ENCODE results near the gene INHBA.

INHBA gene

DNA sequence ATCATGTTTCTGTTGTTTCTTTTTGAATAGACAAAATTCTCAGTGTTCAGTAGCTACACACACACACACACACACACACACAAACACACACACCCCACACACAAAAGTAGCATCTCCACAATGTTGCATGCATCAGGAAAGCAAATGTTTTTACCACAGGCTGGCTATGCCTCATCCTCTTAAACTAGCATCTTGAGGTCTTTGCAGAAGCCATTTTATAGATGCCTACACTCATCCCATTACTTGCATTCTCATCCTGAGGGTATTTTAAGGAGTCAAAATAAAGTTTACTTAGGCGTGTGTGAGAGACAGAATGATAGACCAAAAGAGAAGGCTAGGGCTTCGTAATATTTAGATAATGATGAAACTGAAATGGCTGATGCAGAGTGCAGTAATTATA, 7.9 kb upstream of the INHBA start:
- TF ChIP-seq, protein P1, sequence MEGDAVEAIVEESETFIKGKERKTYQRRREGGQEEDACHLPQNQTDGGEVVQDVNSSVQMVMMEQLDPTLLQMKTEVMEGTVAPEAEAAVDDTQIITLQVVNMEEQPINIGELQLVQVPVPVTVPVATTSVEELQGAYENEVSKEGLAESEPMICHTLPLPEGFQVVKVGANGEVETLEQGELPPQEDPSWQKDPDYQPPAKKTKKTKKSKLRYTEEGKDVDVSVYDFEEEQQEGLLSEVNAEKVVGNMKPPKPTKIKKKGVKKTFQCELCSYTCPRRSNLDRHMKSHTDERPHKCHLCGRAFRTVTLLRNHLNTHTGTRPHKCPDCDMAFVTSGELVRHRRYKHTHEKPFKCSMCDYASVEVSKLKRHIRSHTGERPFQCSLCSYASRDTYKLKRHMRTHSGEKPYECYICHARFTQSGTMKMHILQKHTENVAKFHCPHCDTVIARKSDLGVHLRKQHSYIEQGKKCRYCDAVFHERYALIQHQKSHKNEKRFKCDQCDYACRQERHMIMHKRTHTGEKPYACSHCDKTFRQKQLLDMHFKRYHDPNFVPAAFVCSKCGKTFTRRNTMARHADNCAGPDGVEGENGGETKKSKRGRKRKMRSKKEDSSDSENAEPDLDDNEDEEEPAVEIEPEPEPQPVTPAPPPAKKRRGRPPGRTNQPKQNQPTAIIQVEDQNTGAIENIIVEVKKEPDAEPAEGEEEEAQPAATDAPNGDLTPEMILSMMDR (IDR thresholded peaks at IDR 0.05; ENCODE audit: low read depth, low read length), result no peak
- H3K27me3 ChIP-seq (ENCODE audit: insufficient read depth, low read depth, severe bottlenecking), result peaks cover 42% of the 10 kb centered on the region
- no peak for DNase-seq
- H3K27ac ChIP-seq, result no peak overlapping the region
- H3K4me3 ChIP-seq (ENCODE audit: low read depth, low read length), result no peak overlapping the region
- H3K9me3 ChIP-seq (ENCODE audit: severe bottlenecking), result no peaks in the 10 kb centered on the region
- H3K36me3 ChIP-seq, result no peaks in the 10 kb centered on the region

DNA sequence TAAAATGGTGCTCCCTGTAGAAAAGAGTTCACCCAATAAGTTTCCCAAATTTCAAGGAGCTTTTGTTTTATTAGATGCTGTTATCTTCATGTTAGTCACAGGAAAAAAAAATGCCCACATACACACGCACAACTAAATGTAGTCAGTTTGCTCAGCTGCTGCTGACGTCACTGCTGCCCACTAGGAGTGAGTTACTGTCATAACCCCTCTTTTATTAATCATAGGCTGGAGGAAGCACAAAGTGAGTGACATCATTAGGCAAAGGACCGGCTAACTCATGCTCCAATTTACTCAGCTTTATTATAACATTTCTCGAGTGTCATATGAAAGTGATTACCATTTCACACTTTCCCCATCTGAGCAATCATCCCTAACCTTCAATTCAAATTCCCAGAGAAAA, 6.7 kb upstream of the INHBA start:
- no peak for DNase-seq
- H3K27ac ChIP-seq, result no peak overlapping the region
- H3K4me3 ChIP-seq (ENCODE audit: low read depth, low read length), result no peak overlapping the region
- TF ChIP-seq, protein P1 (IDR thresholded peaks at IDR 0.05; ENCODE audit: low read depth, low read length), result no peak
- H3K36me3 ChIP-seq, result no peaks in the 10 kb centered on the region
- H3K9me3 ChIP-seq (ENCODE audit: severe bottlenecking), result no peaks in the 10 kb centered on the region
- peaks cover 50% of the 10 kb centered on the region for H3K27me3 ChIP-seq (ENCODE audit: insufficient read depth, low read depth, severe bottlenecking)

DNA sequence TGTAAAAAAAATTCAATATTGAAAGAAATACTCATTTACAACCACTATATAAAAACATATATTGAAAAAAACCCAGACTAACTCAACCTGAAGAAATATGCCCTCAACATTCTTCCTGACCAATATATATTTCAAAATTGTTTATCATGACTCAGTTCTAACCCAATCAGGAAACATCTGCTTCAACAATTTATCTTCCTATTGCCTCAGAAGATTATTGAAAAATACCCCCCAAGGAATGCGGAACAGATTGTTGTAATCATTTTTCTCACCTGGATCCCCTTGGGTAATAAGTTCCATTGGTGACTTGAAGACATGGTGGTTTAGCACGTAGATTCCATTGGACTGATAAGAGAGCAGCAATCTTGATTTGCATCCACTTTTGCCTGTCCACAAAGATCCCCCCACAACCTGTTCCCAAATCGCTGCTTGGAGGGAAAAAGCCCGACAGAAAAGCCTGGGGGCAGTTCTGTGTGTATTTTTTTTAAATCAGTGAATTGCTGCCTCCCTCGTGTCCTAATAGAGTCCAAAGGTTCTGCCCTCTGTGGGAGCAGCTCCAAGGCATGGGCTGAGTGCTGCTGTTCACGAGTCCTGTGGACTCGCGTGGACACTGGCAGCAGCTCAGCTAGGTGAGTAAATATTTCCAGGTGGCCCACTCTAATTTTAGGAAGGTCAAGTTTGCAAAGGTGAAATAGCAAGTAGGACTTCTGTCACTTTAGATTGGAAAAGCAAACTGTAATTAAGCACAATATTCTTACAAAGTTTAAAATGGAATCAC, 5.9 kb upstream of the INHBA start:
- TF ChIP-seq, protein P1 (IDR thresholded peaks at IDR 0.05; ENCODE audit: low read depth, low read length), result no peak
- H3K27ac ChIP-seq, result no peak overlapping the region
- no peak for DNase-seq
- no peak overlapping the region for H3K4me3 ChIP-seq (ENCODE audit: low read depth, low read length)
- H3K9me3 ChIP-seq (ENCODE audit: severe bottlenecking), result no peaks in the 10 kb centered on the region
- H3K36me3 ChIP-seq, result no peaks in the 10 kb centered on the region
- peaks cover 52% of the 10 kb centered on the region for H3K27me3 ChIP-seq (ENCODE audit: insufficient read depth, low read depth, severe bottlenecking)

DNA sequence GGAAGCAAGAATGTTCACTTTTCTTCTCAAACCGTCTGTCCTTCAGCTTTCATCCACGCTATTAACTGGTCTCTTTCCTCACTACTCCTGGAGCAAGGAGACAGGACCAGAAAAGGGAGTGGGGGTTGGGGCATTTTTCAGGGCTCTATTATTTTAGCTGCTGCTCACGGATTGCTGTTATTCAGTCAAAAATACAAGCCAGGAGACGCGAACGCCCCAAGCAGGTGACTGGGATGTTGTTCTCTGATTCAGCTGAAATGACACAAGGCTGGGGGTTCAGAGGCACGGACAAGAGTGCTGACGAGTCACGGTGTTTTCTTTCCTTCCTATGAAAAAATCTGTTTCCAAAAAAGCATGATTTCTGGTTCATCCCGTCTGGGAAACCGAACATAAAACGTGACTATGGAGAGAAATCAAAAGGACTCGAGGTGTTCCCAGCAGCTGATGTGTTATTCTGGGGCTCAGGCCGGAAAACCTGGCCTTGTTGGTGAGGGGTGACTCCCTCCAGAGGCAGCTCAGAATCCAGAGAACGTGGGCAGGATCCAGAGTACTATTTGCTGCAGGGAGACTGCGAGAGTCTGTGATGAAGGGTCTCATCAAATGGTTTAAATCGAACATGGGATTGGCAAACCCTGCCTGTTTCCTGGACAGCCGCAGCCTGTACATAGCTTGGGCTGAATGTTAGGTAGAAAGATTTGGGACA, 3.5 kb upstream of the INHBA start:
- Histone ChIP-seq H3K27ac (no peak overlapping the region), H3K36me3 (no peaks in the 10 kb centered on the region), H3K4me3 (ENCODE audit: low read depth, low read length) (no peak overlapping the region), H3K9me3 (ENCODE audit: severe bottlenecking) (no peaks in the 10 kb centered on the region), H3K27me3 (ENCODE audit: insufficient read depth, low read depth, severe bottlenecking) (peaks cover 69% of the 10 kb centered on the region)
- no peak for DNase-seq
- TF ChIP-seq, protein P1 (IDR thresholded peaks at IDR 0.05; ENCODE audit: low read depth, low read length), result no peak

DNA sequence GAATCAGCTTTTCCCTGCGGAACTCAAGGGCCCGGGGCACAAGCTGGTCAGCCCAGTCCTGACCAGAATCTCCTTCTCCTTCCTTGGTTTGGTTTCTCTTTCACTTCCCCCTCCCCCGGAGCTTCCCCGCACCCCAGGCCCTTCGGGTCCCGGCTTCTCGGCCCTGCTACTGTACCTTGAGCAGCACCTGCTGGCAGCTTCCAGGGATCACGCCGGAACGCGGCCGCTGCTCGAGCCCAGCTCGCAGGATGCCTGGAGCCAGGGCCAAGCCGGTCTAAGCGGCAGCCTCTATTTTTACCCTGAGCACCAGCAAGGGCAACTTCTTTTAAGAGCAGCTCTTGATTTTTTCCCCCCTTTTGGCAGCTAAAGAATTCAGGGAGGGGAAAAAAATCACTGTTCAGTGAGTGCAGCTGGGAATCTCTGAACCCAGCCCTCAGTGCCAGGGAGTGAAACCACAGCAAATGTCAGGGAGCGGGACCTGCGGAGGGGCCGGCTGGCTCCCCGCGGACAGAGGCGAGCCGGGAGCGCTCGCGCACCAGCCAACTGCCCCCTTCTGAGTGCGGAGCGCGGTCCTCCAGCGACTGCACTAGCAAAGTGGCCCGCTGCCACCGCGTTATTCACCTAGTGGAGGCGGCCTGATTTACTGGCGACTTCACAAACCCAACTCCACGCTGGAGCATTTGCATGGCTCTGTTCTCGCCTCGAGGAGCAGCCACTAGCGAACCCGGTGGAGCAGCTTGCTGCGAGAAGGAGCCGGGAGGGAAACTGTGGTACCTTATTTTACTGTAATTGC, 2.4 kb upstream of the INHBA start:
- Histone ChIP-seq H3K27ac (no peak overlapping the region), H3K4me3 (ENCODE audit: low read depth, low read length) (peak overlapping the region; percentile 10), H3K27me3 (ENCODE audit: insufficient read depth, low read depth, severe bottlenecking) (peaks cover 74% of the 10 kb centered on the region), H3K36me3 (no peaks in the 10 kb centered on the region), H3K9me3 (ENCODE audit: severe bottlenecking) (no peaks in the 10 kb centered on the region)
- TF ChIP-seq, protein P1 (IDR thresholded peaks at IDR 0.05; ENCODE audit: low read depth, low read length), result peak; percentile 72
- DNase-seq, result peak; percentile 72

Data from WERI-Rb-1 (cell line).